ENCODE measurements around the gene C14orf119. TPM values are rescaled to one million over a fixed set of nuclear protein-coding genes. Genes with fewer than 3 reads are reported as not detected.
A peak's percentile ranks its signal among the peaks of the same experiment; 100 is the strongest.

C14orf119 gene
- total RNA-seq, 1 experiment from 2014 or later, result 81.3 TPM

DNA sequence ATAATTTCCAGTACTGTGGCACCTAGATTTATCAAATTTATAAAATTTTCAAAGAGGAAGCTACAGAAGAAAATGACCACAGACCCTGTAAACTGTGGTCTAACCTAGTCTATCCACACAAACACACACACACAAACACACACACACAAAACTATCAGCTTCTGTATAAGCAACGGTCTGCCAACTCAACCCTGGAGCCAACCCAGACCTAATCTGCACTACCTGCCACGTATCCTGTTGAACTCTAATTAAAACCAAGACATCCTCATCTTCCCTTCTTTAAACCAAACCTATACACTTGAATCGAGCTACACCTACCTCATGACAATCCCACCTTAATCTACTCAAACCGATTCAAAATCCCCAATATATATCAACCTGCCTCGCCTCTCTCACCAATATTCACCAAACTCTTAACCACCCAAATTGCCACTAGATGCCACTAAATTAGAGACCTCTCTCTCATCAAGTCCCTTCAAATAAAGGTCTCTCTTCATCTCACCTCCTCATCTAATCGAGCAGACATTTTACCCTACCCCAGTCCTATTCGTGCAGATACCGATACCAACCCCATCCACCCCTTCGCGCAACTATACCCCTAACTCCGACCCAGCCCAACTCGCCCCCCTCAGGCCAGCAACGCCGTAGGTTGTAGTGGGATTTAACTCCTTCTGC, 1.2 kb upstream of the C14orf119 start (continued):
- TF ChIP-seq, protein P1, sequence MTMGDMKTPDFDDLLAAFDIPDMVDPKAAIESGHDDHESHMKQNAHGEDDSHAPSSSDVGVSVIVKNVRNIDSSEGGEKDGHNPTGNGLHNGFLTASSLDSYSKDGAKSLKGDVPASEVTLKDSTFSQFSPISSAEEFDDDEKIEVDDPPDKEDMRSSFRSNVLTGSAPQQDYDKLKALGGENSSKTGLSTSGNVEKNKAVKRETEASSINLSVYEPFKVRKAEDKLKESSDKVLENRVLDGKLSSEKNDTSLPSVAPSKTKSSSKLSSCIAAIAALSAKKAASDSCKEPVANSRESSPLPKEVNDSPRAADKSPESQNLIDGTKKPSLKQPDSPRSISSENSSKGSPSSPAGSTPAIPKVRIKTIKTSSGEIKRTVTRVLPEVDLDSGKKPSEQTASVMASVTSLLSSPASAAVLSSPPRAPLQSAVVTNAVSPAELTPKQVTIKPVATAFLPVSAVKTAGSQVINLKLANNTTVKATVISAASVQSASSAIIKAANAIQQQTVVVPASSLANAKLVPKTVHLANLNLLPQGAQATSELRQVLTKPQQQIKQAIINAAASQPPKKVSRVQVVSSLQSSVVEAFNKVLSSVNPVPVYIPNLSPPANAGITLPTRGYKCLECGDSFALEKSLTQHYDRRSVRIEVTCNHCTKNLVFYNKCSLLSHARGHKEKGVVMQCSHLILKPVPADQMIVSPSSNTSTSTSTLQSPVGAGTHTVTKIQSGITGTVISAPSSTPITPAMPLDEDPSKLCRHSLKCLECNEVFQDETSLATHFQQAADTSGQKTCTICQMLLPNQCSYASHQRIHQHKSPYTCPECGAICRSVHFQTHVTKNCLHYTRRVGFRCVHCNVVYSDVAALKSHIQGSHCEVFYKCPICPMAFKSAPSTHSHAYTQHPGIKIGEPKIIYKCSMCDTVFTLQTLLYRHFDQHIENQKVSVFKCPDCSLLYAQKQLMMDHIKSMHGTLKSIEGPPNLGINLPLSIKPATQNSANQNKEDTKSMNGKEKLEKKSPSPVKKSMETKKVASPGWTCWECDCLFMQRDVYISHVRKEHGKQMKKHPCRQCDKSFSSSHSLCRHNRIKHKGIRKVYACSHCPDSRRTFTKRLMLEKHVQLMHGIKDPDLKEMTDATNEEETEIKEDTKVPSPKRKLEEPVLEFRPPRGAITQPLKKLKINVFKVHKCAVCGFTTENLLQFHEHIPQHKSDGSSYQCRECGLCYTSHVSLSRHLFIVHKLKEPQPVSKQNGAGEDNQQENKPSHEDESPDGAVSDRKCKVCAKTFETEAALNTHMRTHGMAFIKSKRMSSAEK (CRISPR knock-in tag; IDR thresholded peaks at IDR 0.05; ENCODE audit: borderline replicate concordance), result no peak
- no peak for TF ChIP-seq ZBTB21 (CRISPR knock-in tag; IDR thresholded peaks at IDR 0.05; ENCODE audit: borderline replicate concordance)

DNA sequence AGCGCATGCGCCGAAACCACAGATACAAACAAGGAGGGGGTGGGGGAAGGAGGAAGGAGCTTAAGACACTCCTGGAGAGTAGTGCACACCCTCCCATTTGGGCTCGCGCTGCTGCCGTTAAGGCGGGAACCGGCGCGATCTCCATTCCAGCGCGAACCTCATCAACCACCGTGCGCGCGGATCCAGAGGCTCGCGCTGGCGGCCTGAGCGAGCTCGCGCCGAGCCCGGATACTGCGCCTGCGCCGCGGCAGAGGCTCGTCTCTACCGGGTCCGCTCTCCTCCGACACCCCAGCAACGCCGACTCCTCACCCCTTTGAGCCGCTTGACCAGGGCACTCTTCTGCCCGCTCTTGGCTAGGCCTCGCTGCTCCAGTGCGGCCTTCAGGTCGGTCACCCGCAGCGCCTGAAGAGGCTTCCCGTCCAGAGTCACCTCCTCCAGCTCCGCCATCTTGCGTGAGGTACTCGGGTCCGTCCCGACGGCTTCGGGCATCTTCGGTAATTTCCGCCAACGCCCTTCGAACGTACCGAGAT, 574 bp upstream of the C14orf119 start, which contains the start of gene ACIN1:
ACIN1 (minus strand) TSS at position 471 of the 530 bp plus-strand sequence; CDS start at position 447, 24 bp downstream.
- ATAC-seq (peak; percentile 12), DNase-seq (ENCODE audit: low spot score) (no peak)
- peaks cover 52% of the 10 kb centered on the region for H3K36me3 Mint-ChIP-seq
- POLR2A ChIA-PET, result interaction anchor here (0.7 to 2.7 kb wide), 26 partner anchors 12 to 227 kb away, joined by 3 to 24 read pairs (median 5); partner anchors contain the start of genes BCL2L2, CDH24, PABPN1 and RBM23
- no peak within 1 kb of the TSS for H3K4me3 Mint-ChIP-seq
- no peaks in the 10 kb centered on the region; the same call in 1 of the 2 replicates for H3K27me3 Mint-ChIP-seq (ENCODE audit: low read depth)
- CTCF ChIA-PET, result interaction anchor here (0.7 to 3.3 kb wide), 36 partner anchors 9 to 524 kb away, joined by 3 to 105 read pairs (median 4); partner anchors contain the start of genes AJUBA, CDH24, CEBPE and CIROP
- no peak within 1 kb of the TSS for H3K27ac Mint-ChIP-seq
- peaks cover 30% of the 10 kb centered on the region for H3K4me1 Mint-ChIP-seq
- H3K9me3 Mint-ChIP-seq, result no peaks in the 10 kb centered on the region
- TF ChIP-seq FOXK1 (CRISPR knock-in tag; IDR thresholded peaks at IDR 0.05) (peak; percentile 15; the same call in 1 of the 2 replicates), TEAD1 (CRISPR knock-in tag; IDR thresholded peaks at IDR 0.05) (peak; percentile 77; the same call in 1 of the 2 replicates), TEAD4 (CRISPR knock-in tag; IDR thresholded peaks at IDR 0.05) (no peak), NFYB (CRISPR knock-in tag; conservative IDR thresholded peaks at IDR 0.05; ENCODE audit: low read depth) (no peak), GABPB1 (CRISPR knock-in tag; IDR thresholded peaks at IDR 0.05) (peak; percentile 88), CBFB (CRISPR knock-in tag; IDR thresholded peaks at IDR 0.05; ENCODE audit: low read depth) (no peak), JUN (CRISPR knock-in tag; IDR thresholded peaks at IDR 0.05) (peak; percentile 87), ETV6 (CRISPR knock-in tag; IDR thresholded peaks at IDR 0.05) (peak; percentile 74)
- TF ChIP-seq, protein P2, sequence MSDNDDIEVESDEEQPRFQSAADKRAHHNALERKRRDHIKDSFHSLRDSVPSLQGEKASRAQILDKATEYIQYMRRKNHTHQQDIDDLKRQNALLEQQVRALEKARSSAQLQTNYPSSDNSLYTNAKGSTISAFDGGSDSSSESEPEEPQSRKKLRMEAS (CRISPR knock-in tag; IDR thresholded peaks at IDR 0.05), result peak; percentile 81
- TF ChIP-seq, protein P3, sequence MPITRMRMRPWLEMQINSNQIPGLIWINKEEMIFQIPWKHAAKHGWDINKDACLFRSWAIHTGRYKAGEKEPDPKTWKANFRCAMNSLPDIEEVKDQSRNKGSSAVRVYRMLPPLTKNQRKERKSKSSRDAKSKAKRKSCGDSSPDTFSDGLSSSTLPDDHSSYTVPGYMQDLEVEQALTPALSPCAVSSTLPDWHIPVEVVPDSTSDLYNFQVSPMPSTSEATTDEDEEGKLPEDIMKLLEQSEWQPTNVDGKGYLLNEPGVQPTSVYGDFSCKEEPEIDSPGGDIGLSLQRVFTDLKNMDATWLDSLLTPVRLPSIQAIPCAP (CRISPR knock-in tag; IDR thresholded peaks at IDR 0.05), result peak; percentile 71; the same call in 1 of the 2 replicates
- TF ChIP-seq, protein P4, sequence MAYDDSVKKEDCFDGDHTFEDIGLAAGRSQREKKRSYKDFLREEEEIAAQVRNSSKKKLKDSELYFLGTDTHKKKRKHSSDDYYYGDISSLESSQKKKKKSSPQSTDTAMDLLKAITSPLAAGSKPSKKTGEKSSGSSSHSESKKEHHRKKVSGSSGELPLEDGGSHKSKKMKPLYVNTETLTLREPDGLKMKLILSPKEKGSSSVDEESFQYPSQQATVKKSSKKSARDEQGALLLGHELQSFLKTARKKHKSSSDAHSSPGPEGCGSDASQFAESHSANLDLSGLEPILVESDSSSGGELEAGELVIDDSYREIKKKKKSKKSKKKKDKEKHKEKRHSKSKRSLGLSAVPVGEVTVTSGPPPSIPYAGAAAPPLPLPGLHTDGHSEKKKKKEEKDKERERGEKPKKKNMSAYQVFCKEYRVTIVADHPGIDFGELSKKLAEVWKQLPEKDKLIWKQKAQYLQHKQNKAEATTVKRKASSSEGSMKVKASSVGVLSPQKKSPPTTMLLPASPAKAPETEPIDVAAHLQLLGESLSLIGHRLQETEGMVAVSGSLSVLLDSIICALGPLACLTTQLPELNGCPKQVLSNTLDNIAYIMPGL (CRISPR knock-in tag; IDR thresholded peaks at IDR 0.05), result peak; percentile 98
- TF ChIP-seq, protein P5, sequence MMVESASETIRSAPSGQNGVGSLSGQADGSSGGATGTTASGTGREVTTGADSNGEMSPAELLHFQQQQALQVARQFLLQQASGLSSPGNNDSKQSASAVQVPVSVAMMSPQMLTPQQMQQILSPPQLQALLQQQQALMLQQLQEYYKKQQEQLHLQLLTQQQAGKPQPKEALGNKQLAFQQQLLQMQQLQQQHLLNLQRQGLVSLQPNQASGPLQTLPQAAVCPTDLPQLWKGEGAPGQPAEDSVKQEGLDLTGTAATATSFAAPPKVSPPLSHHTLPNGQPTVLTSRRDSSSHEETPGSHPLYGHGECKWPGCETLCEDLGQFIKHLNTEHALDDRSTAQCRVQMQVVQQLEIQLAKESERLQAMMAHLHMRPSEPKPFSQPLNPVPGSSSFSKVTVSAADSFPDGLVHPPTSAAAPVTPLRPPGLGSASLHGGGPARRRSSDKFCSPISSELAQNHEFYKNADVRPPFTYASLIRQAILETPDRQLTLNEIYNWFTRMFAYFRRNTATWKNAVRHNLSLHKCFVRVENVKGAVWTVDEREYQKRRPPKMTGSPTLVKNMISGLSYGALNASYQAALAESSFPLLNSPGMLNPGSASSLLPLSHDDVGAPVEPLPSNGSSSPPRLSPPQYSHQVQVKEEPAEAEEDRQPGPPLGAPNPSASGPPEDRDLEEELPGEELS (CRISPR knock-in tag; IDR thresholded peaks at IDR 0.05), result peak; percentile 56; the same call in 1 of the 2 replicates
- TF ChIP-seq, protein P6, sequence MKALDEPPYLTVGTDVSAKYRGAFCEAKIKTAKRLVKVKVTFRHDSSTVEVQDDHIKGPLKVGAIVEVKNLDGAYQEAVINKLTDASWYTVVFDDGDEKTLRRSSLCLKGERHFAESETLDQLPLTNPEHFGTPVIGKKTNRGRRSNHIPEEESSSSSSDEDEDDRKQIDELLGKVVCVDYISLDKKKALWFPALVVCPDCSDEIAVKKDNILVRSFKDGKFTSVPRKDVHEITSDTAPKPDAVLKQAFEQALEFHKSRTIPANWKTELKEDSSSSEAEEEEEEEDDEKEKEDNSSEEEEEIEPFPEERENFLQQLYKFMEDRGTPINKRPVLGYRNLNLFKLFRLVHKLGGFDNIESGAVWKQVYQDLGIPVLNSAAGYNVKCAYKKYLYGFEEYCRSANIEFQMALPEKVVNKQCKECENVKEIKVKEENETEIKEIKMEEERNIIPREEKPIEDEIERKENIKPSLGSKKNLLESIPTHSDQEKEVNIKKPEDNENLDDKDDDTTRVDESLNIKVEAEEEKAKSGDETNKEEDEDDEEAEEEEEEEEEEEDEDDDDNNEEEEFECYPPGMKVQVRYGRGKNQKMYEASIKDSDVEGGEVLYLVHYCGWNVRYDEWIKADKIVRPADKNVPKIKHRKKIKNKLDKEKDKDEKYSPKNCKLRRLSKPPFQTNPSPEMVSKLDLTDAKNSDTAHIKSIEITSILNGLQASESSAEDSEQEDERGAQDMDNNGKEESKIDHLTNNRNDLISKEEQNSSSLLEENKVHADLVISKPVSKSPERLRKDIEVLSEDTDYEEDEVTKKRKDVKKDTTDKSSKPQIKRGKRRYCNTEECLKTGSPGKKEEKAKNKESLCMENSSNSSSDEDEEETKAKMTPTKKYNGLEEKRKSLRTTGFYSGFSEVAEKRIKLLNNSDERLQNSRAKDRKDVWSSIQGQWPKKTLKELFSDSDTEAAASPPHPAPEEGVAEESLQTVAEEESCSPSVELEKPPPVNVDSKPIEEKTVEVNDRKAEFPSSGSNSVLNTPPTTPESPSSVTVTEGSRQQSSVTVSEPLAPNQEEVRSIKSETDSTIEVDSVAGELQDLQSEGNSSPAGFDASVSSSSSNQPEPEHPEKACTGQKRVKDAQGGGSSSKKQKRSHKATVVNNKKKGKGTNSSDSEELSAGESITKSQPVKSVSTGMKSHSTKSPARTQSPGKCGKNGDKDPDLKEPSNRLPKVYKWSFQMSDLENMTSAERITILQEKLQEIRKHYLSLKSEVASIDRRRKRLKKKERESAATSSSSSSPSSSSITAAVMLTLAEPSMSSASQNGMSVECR (CRISPR knock-in tag; IDR thresholded peaks at IDR 0.05; ENCODE audit: borderline replicate concordance), result 0 out of 2 replicates have a peak, but pooled peaks have one; percentile 81
- TF ChIP-seq, protein P7, sequence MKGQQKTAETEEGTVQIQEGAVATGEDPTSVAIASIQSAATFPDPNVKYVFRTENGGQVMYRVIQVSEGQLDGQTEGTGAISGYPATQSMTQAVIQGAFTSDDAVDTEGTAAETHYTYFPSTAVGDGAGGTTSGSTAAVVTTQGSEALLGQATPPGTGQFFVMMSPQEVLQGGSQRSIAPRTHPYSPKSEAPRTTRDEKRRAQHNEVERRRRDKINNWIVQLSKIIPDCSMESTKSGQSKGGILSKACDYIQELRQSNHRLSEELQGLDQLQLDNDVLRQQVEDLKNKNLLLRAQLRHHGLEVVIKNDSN (CRISPR knock-in tag; IDR thresholded peaks at IDR 0.05), result peak; percentile 48; the same call in 1 of the 2 replicates

Measured in WTC11 (cell line).